PFSK-1 (cell line): ENCODE results near the gene NFIA.

Experiments
- POLR2AphosphoS5 ChIP-seq: IDR thresholded peaks from 2 replicates; pipeline ENCODE4 v1.6.1; 2012; ENCODE audit warnings: low read depth, mild to moderate bottlenecking, control low read depth, low read length, moderate library complexity
- TAF1 ChIP-seq: IDR thresholded peaks from 2 replicates; pipeline ENCODE4 v1.6.1; 2012; ENCODE audit warnings: low read length, control low read depth, borderline replicate concordance; ENCODE audit not compliant: insufficient read depth

DNA sequence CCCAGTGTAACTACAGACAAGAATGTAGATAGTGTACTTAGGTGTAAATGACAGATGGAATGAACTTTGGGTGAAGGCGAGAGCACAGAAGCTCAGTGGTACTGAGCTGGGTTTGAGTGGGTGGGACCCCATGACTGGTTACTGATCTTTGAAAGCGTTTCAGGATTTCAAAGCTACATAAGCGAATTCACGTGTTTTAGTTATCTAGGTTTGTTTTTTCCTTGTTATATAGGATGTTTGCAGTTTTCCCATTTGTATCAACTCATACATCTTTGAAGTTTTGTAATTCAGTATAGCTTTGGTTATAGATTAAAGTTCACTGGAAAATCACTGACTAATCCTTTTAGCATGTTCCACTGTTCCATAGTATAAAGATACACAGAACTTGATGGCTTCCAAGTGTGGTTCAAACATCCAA, 182.5 kb downstream of the NFIA start:
- TF ChIP-seq POLR2AphosphoS5 (no peak), TAF1 (no peak)
